ENCODE results near the gene ARSB. TPM values are rescaled to one million over a fixed set of nuclear protein-coding genes. Genes with fewer than 3 reads are reported as not detected.

The ARSB gene
- total RNA-seq, 1 experiment from 2014 or later, result 11.4 TPM

GRCh38 chr5:78747055-78747454 lies 238.1 kb downstream of the ARSB start:
- Histone ChIP-seq H3K9me3 (ENCODE audit: control insufficient read depth, low read depth, low read length) (no peaks in the 10 kb centered on the region), H2BK120ac (ENCODE audit: low read depth, low read length, poor library complexity, severe bottlenecking) (no peak overlapping the region), H4K5ac (ENCODE audit: insufficient read length, low read depth, low read length) (no peak overlapping the region), H3K18ac (ENCODE audit: insufficient read length, low read depth, low read length) (peak overlapping the region; percentile 26), H3T11ph (ENCODE audit: low read length) (no peak overlapping the region), H3K4me2 (ENCODE audit: insufficient read depth, insufficient read length, low read length) (no peak overlapping the region), H3K9ac (ENCODE audit: extremely low read depth, insufficient read length, low read length) (no peak overlapping the region), H2BK20ac (ENCODE audit: low read depth, low read length, poor library complexity, severe bottlenecking) (no peak overlapping the region), H3K14ac (ENCODE audit: insufficient read depth, low read length) (no peak overlapping the region), H2BK5ac (ENCODE audit: insufficient read length, low read length) (no peak overlapping the region), H3K4ac (ENCODE audit: low read depth, low read length) (no peak overlapping the region), H3K4me1 (ENCODE audit: insufficient read depth, low read length) (peaks cover 2% of the 10 kb centered on the region; the same call in 1 of the 2 replicates), H3K27ac (ENCODE audit: insufficient read length, low read depth, low read length) (no peak overlapping the region), H3K27me3 (ENCODE audit: insufficient read depth, low read length) (no peaks in the 10 kb centered on the region), H4K91ac (ENCODE audit: insufficient read length, low read depth, low read length) (no peak overlapping the region), H4K20me1 (ENCODE audit: control insufficient read depth, insufficient read depth, insufficient read length) (no peaks in the 10 kb centered on the region), H3K79me1 (ENCODE audit: insufficient read depth, low read depth, low read length, poor library complexity, severe bottlenecking) (no peaks in the 10 kb centered on the region), H2BK12ac (ENCODE audit: insufficient read length, low read depth, low read length) (no peak overlapping the region), H3K79me2 (ENCODE audit: insufficient read depth, low read length) (no peaks in the 10 kb centered on the region), H2BK15ac (ENCODE audit: low read depth, low read length) (no peak overlapping the region), H4K8ac (replicated peaks; ENCODE audit: insufficient read length, low read depth, low read length) (no peak overlapping the region), H2AK5ac (ENCODE audit: insufficient read length, low read length) (no peak overlapping the region), H3K23me2 (ENCODE audit: insufficient read length, low read depth, low read length, poor library complexity, severe bottlenecking) (no peaks in the 10 kb centered on the region), H3K23ac (ENCODE audit: insufficient read length, low read depth, low read length) (no peak overlapping the region), H3K56ac (ENCODE audit: insufficient read length, low read depth, low read length) (no peak overlapping the region), H2AFZ (ENCODE audit: low read length) (no peak overlapping the region)
- Mint-ChIP-seq H3K27me3 (ENCODE audit: low read depth) (peaks cover 2% of the 10 kb centered on the region), H3K4me1 (peaks cover 9 to 20% of the 10 kb centered on the region in 2 experiments; a peak in 3 of 4 replicates), H3K27ac (no peak overlapping the region; a peak in 1 of 7 replicates), H3K4me3 (no peak overlapping the region), H3K9me3 (no peaks in the 10 kb centered on the region), H3K36me3 (ENCODE audit: insufficient read depth in 1 of 3, low read depth in 3 of 3) (no peaks in the 10 kb centered on the region)
- no CpG with 5 or more reads among the region's 10 CpGs for WGBS (ENCODE audit: extremely low coverage, insufficient read length, low lambda C conversion rate)
- DNase-seq, result peak; percentile 62
- no peak for TF ChIP-seq CTCF (conservative IDR thresholded peaks at IDR 0.05)

Data from H9 (cell line).